Lower leg skin (tissue), 4 donors: ENCODE results near the gene BMP7. TPM values are rescaled to one million over a fixed set of nuclear protein-coding genes. Genes with fewer than 3 reads are reported as not detected.

ENCODE experiments used
- DNase-seq, 2 donors: peaks; one replicate each; pipeline ENCODE4 v3.0.0-alpha.2; 2019; ENCODE audit warnings: low spot score in 2 of 2
- H3K4me3 ChIP-seq: fragments of 200-600 bp; sonication (generic); 2 replicates; pipeline ENCODE4 v1.5.1; 2017; ENCODE audit warnings: mild to moderate bottlenecking, low read depth; ENCODE audit not compliant: poor library complexity, severe bottlenecking
- POLR2A ChIP-seq, 2 donors: fragments of 450-650 bp; IDR thresholded peaks; one replicate each; pipeline ENCODE4 v1.6.1; 2016 to 2017; ENCODE audit warnings: antibody characterized with exemption in 2 of 2, mild to moderate bottlenecking in 1 of 2, moderate library complexity in 1 of 2
- WGBS, 2 donors: methylation state at CpG; one replicate each; pipeline ENCODE4 v1.1.5; 2018; 5-methylcytosine and 5-hydroxymethylcytosine counted together
- intact Hi-C: fragments of 100-400 bp; cut with DNase I; formaldehyde crosslinking; loops from one replicate; pipeline ENCODE4 v1.15.0; 2023; ENCODE audit warnings: low total_unique reads
- total RNA-seq, 4 donors: library from RNA; depleted of rRNA; stranded (reverse); fragments of >200 nt; gene quantifications; one replicate each; pipeline ENCODE4 v1.1.0, GENCODE V29; 2016
- TF ChIP-seq, protein P1 (sequence below), 3 donors: fragments of 450-650 bp; IDR thresholded peaks; one replicate each; pipeline ENCODE4 v1.5.1; 2016; ENCODE audit warnings: antibody characterized with exemption in 3 of 3, mild to moderate bottlenecking in 3 of 3, moderate library complexity in 2 of 3

The BMP7 gene
- total RNA-seq, 4 donors from 2014 or later: 40.5 to 66.3 (median 46.8) TPM

DNA sequence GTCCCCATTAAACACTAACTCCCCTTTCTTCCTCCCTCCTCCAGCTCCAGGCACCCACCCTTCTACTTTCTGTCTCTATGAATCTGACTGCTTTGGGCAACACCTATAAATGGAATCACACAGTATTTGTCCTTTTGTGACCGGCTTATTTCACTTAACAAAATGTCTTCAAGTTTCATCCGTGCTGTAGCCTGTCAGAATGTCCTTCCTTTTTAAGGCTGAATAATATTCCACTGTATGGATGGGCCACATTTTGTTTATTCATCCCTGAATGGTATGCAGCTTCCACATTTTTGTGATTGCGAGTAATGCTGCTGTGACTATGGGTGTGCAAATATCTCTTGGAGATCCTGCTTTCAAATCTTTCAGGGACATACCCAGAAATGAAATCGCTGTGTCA lies 28.4 kb downstream of the BMP7 start:
- TF ChIP-seq, protein P1, sequence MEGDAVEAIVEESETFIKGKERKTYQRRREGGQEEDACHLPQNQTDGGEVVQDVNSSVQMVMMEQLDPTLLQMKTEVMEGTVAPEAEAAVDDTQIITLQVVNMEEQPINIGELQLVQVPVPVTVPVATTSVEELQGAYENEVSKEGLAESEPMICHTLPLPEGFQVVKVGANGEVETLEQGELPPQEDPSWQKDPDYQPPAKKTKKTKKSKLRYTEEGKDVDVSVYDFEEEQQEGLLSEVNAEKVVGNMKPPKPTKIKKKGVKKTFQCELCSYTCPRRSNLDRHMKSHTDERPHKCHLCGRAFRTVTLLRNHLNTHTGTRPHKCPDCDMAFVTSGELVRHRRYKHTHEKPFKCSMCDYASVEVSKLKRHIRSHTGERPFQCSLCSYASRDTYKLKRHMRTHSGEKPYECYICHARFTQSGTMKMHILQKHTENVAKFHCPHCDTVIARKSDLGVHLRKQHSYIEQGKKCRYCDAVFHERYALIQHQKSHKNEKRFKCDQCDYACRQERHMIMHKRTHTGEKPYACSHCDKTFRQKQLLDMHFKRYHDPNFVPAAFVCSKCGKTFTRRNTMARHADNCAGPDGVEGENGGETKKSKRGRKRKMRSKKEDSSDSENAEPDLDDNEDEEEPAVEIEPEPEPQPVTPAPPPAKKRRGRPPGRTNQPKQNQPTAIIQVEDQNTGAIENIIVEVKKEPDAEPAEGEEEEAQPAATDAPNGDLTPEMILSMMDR (IDR thresholded peaks at IDR 0.05): no peak
- no peak for TF ChIP-seq POLR2A (IDR thresholded peaks at IDR 0.05)
- H3K4me3 ChIP-seq: no peak overlapping the region
- WGBS, 2 donors: 95 to 96% methylated on average over 4 of the region's 4 CpGs
- DNase-seq: no peak
- intact Hi-C loops: no loop called here

DNA sequence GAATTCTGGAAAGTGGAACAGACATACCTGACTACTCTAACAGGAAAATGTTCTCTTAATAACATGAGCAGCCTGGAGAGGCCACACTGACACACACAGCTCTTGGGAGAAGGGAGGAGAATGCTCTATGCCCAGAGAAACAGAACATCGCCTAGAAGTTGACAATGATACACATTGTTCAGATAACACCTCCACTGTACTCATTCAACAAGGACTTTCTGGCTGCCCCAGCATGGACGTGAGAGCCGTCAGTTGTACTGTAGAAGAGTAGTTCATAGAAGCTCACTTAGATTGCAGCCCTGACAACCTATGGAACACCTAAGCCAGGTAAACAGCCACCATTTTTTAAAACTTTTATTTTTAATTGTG lies 28.9 kb downstream of the BMP7 start:
- no peak for TF ChIP-seq POLR2A (IDR thresholded peaks at IDR 0.05)
- TF ChIP-seq, protein P1 (IDR thresholded peaks at IDR 0.05): no peak
- WGBS, 2 donors: 83 to 87% methylated on average over 3 of the region's 3 CpGs
- intact Hi-C loops: no loop called here

DNA sequence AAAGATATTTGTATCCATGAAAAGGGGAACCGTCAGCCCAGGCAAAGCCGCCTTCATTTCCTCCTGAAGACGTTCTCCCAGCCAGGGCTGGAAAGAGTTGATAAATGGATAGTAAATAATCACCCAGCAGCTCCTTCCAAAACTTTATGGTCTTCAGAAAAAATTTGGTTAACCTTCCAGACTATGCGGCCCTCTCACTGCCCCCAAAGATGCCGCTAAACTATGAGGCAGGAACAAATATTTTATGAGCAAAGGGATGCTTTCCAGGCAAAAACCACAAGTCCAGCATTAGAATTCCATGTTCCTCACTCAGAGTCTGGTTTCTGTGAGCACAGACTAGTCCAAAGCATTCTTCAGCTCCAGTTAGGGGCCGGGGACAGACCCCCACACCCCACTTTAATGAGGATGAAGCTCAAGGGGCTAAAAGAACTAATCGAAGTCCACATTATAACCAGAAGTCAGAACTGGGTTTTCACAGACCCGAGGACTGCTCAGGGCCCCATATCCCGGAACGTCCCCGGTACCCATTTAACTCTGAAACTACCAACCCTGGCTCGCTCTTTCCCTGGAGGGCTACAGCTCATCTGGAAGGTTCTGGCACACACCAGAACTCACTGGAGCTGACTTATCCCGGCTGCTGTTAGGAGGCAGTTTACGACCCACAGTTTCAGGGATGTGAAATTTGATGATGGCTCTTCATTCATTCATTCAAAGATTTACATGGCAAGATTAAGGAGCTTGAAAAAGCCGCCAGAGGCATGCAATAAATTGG lies 29.4 kb downstream of the BMP7 start:
- intact Hi-C loops: no loop called here
- DNase-seq: no peak
- WGBS, 2 donors: 58 to 71% methylated on average over 15 of the region's 15 CpGs
- H3K4me3 ChIP-seq: no peak overlapping the region
- TF ChIP-seq POLR2A (IDR thresholded peaks at IDR 0.05): no peak
- TF ChIP-seq, protein P1 (IDR thresholded peaks at IDR 0.05): no peak

More for the DNA sequence above, 28.9 kb downstream of the BMP7 start:
- H3K4me3 ChIP-seq: no peak overlapping the region
- no peak for DNase-seq

DNA sequence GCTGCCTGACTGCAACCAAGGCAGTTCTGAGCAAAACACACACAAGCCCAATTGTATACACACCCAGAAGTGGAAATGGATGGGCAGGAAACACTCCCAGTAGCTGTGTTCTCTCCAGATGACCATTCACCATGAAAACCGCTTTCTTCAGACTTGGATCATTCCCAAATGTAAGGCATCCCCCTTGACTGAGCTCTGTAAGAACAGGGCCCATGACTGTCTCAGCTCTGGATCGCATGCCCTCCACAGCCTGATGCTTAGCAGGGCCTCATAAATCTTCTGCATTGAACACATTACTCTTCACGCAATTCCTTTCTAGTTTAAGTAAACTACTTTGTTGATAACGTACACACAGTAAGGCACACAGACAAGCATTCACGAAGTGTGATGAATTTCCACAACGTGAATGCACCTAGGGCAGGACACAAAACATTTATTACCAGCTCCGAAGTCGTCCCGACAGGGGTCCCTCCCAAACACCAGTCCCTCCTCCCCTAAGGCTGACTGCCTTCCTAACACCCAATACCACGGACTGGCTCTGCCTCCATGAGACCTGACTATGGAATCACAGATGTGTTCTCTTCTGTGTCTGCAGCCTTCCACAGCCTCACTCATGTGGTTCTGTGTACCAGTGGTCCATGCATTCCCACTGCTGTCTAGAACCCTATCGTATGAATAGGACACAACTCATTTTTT lies 31.7 kb downstream of the BMP7 start:
- TF ChIP-seq, protein P1 (IDR thresholded peaks at IDR 0.05): no peak
- TF ChIP-seq POLR2A (IDR thresholded peaks at IDR 0.05): no peak
- intact Hi-C loops: no loop called here
- DNase-seq: no peak
- no peak overlapping the region for H3K4me3 ChIP-seq
- WGBS, 2 donors: 75 to 79% methylated on average over 11 of the region's 11 CpGs

DNA sequence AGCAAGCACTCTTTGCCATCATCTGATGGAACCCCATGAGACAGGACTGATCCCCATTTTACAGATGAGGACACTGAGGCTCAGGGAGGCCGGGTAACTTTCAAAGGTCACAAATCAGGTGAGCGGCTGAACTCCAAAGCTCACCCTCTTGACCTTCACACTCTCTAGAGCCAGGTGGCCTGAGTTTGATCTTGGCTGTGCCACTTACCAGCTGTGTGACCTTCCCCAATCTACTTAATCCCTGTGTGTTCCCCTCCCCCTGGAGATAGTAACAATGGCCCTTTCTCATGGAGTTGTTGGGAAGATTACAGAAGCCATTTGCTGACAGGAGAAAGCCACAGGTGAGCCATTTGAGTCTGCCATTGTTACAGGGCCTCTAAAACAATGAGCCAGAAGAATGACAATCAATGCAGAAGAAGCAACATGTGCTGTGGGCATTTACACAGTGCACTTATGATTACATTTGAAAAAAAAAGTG lies 34.5 kb downstream of the BMP7 start:
- 92% methylated on average over 2 of the region's 2 CpGs for WGBS, 2 donors
- intact Hi-C loops: no loop called here
- DNase-seq: no peak
- H3K4me3 ChIP-seq: no peak overlapping the region
- TF ChIP-seq POLR2A (IDR thresholded peaks at IDR 0.05): no peak
- TF ChIP-seq, protein P1 (IDR thresholded peaks at IDR 0.05): no peak
